ENCODE data around the gene BSDC1. TPM values are rescaled to one million over a fixed set of nuclear protein-coding genes. Genes with fewer than 3 reads are reported as not detected.

BSDC1 gene
- total and polyA plus RNA-seq, 2 experiments from 2014 or later: 22.7 to 50.7 TPM

- H3K4me3 ChIP-seq: no peak overlapping the region
- no peak overlapping the region for H3K27ac ChIP-seq (ENCODE audit: low read depth)
- H3K36me3 ChIP-seq (ENCODE audit: insufficient read depth): peaks cover 17% of the 10 kb centered on the region
- ATAC-seq (no peak), DNase-seq (ENCODE audit: low spot score) (no peak)
- H3K4me2 ChIP-seq: no peak overlapping the region
- H3K9me2 ChIP-seq (ENCODE audit: insufficient read depth): no peaks in the 10 kb centered on the region
- no peak overlapping the region for H3K27ac Mint-ChIP-seq
- no peaks in the 10 kb centered on the region for H3K4me1 Mint-ChIP-seq
- H3K4me3 Mint-ChIP-seq: no peak overlapping the region
- peaks cover 10% of the 10 kb centered on the region; the same call in 1 of the 2 replicates for H4K20me1 ChIP-seq (replicated peaks; ENCODE audit: insufficient read depth)
- H3K36me3 Mint-ChIP-seq (ENCODE audit: low read depth): peaks cover 47% of the 10 kb centered on the region
- no peak overlapping the region for H2AFZ ChIP-seq
- H3K27me3 ChIP-seq (ENCODE audit: insufficient read depth): no peaks in the 10 kb centered on the region
- no peak for TF ChIP-seq ZNF462 (CRISPR knock-in tag; IDR thresholded peaks at IDR 0.05)
- no peaks in the 10 kb centered on the region; the same call in 2 of the 3 replicates for H3K9me3 Mint-ChIP-seq
- H3K79me2 ChIP-seq (replicated peaks; ENCODE audit: insufficient read depth): 0 out of 2 replicates have a peak, but pooled peaks cover 4% of the 10 kb centered on the region
- peaks cover 4% of the 10 kb centered on the region for H3K27me3 Mint-ChIP-seq (ENCODE audit: insufficient read depth, low read depth, poor library complexity)
- peaks cover 11% of the 10 kb centered on the region; the same call in 1 of the 2 replicates for H3F3A ChIP-seq (replicated peaks; ENCODE audit: low read depth)
- H3K4me1 ChIP-seq (ENCODE audit: insufficient read depth): no peaks in the 10 kb centered on the region
These were observed 72.4 kb downstream of the BSDC1 start for GRCh38 chr1:32321712-32322291.

- peaks cover 19% of the 10 kb centered on the region for H3K79me2 ChIP-seq (replicated peaks; ENCODE audit: insufficient read depth)
- Mint-ChIP-seq H3K27ac (no peak overlapping the region), H3K4me3 (no peak overlapping the region), H3K27me3 (ENCODE audit: insufficient read depth, low read depth, poor library complexity) (peaks cover 4% of the 10 kb centered on the region), H3K9me3 (no peaks in the 10 kb centered on the region; the same call in 2 of the 3 replicates), H3K36me3 (ENCODE audit: low read depth) (peaks cover 42% of the 10 kb centered on the region; the same call in 2 of the 3 replicates), H3K4me1 (no peaks in the 10 kb centered on the region)
- H2AFZ ChIP-seq: no peak overlapping the region
- H3K9me2 ChIP-seq (ENCODE audit: insufficient read depth): no peaks in the 10 kb centered on the region
- peaks cover 24% of the 10 kb centered on the region for H4K20me1 ChIP-seq (replicated peaks; ENCODE audit: insufficient read depth)
- no peak overlapping the region for H3K4me3 ChIP-seq
- no peaks in the 10 kb centered on the region for H3K4me1 ChIP-seq (ENCODE audit: insufficient read depth)
- peaks cover 10% of the 10 kb centered on the region for H3K36me3 ChIP-seq (ENCODE audit: insufficient read depth)
- H3F3A ChIP-seq (replicated peaks; ENCODE audit: low read depth): peaks cover 12% of the 10 kb centered on the region; the same call in 1 of the 2 replicates
- no peak overlapping the region for H3K27ac ChIP-seq (ENCODE audit: low read depth)
- no peak for DNase-seq (ENCODE audit: low spot score)
- H3K4me2 ChIP-seq: no peak overlapping the region
- no peaks in the 10 kb centered on the region for H3K27me3 ChIP-seq (ENCODE audit: insufficient read depth)
- no peak for ATAC-seq
- TF ChIP-seq EZH2phosphoT487 (IDR thresholded peaks at IDR 0.05; ENCODE audit: unreplicated experiment) (no peak), CREB1 (CRISPR knock-in tag; IDR thresholded peaks at IDR 0.05; ENCODE audit: low read depth) (no peak), ETS1 (IDR thresholded peaks at IDR 0.05) (no peak)
These were observed 75.9 kb downstream of the BSDC1 start for GRCh38 chr1:32318127-32318869.

Measured in GM23338 (cell line).